WERI-Rb-1 (cell line): ENCODE measurements around the gene PRRT1.

Source experiments
- DNase-seq: peaks from one replicate; pipeline ENCODE4 v3.0.0-alpha.2; 2020
- H3K27ac ChIP-seq: fragments of 250-450 bp; sonication (Bioruptor Pico); 2 replicates; pipeline ENCODE4 v1.5.1; 2020; ENCODE audit warnings: mild to moderate bottlenecking, moderate library complexity
- H3K27me3 ChIP-seq: fragments of 250-450 bp; sonication (Bioruptor Pico); 2 replicates; pipeline ENCODE4 v1.5.1; 2021; ENCODE audit warnings: mild to moderate bottlenecking, low read depth, moderate library complexity; ENCODE audit not compliant: insufficient read depth, severe bottlenecking
- H3K36me3 ChIP-seq: fragments of 250-450 bp; sonication (Bioruptor Pico); 2 replicates; pipeline ENCODE4 v1.5.1; 2020; ENCODE audit warnings: mild to moderate bottlenecking, moderate library complexity
- H3K4me3 ChIP-seq: 2 replicates; pipeline ENCODE4 v1.5.1; 2011; ENCODE audit warnings: low read depth, mild to moderate bottlenecking, control low read depth, low read length
- H3K9me3 ChIP-seq: fragments of 250-450 bp; sonication (Bioruptor Pico); 2 replicates; pipeline ENCODE4 v1.5.1; 2021; ENCODE audit warnings: mild to moderate bottlenecking, moderate library complexity; ENCODE audit not compliant: severe bottlenecking
- TF ChIP-seq, protein P1 (sequence below): IDR thresholded peaks from 2 replicates; pipeline ENCODE4 v1.5.1; 2011; ENCODE audit warnings: low read depth, mild to moderate bottlenecking, control low read depth, inconsistent platforms, low read length

The PRRT1 gene

DNA sequence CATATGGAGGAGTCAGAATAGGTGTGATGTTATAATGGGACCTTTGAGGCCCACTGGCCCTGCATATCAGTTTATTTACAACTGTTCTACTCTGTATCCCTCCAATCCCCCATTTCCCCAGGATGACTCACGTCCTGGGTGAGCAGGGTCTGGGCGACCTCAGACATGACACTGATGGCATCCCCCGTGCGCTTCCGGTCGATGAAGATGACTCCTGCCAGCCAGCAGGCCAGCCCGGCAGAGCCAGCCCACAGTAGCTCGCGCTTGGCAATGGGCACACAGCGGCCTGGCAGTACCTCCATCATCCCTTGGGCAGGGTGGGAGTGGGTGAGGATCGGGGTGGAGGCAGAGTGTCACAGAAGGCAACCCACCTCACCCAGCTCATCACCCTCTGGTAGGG, 18.6 kb upstream of the PRRT1 start:
- H3K27ac ChIP-seq = no peak overlapping the region
- no peak for DNase-seq
- no peak overlapping the region for H3K4me3 ChIP-seq
- H3K36me3 ChIP-seq = peaks cover 57% of the 10 kb centered on the region
- no peaks in the 10 kb centered on the region for H3K27me3 ChIP-seq
- TF ChIP-seq, protein P1, sequence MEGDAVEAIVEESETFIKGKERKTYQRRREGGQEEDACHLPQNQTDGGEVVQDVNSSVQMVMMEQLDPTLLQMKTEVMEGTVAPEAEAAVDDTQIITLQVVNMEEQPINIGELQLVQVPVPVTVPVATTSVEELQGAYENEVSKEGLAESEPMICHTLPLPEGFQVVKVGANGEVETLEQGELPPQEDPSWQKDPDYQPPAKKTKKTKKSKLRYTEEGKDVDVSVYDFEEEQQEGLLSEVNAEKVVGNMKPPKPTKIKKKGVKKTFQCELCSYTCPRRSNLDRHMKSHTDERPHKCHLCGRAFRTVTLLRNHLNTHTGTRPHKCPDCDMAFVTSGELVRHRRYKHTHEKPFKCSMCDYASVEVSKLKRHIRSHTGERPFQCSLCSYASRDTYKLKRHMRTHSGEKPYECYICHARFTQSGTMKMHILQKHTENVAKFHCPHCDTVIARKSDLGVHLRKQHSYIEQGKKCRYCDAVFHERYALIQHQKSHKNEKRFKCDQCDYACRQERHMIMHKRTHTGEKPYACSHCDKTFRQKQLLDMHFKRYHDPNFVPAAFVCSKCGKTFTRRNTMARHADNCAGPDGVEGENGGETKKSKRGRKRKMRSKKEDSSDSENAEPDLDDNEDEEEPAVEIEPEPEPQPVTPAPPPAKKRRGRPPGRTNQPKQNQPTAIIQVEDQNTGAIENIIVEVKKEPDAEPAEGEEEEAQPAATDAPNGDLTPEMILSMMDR = no peak
- no peaks in the 10 kb centered on the region for H3K9me3 ChIP-seq

DNA sequence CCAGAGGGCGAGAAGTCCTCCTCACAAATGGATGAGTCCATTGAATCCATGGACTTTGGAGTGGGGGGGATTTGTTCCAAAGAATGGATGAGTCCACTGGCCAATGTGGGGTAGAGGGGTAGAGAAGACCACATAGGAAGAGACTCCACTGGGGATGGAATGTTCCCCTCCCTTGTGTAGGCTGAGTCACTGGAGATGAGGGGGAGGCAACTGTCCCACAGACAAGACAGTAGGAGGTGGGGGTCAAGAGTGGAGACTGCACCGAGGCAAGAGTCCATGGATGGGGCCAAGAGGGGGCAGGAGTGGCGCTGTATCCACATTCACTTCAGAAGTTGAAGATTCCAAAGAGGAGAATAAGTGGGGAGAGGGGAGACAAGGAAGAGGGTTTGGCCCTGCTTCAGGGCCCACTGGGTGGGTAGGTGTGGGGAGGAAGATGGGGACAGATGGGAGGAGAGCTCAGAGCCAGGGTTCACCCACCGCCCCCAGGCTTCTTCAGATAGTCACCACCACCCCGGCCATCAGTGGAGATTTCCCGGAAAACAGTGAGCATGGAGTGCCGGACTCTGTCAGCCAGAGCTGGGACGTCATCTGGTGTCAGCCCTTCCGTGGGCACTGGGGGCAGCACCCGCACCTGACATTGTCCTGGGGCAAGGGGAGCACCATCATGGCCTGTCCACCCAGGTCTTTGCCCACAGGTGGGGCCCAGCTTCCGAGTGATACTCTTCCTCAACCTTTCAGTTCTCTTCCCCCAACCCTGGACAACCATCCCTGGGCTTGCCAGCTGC, 17.3 kb upstream of the PRRT1 start:
- no peak overlapping the region for H3K4me3 ChIP-seq
- H3K27ac ChIP-seq = peak overlapping the region; percentile 81
- no peaks in the 10 kb centered on the region for H3K27me3 ChIP-seq
- TF ChIP-seq, protein P1 = peak; percentile 35
- H3K9me3 ChIP-seq = no peaks in the 10 kb centered on the region
- peaks cover 57% of the 10 kb centered on the region for H3K36me3 ChIP-seq
- no peak for DNase-seq

DNA sequence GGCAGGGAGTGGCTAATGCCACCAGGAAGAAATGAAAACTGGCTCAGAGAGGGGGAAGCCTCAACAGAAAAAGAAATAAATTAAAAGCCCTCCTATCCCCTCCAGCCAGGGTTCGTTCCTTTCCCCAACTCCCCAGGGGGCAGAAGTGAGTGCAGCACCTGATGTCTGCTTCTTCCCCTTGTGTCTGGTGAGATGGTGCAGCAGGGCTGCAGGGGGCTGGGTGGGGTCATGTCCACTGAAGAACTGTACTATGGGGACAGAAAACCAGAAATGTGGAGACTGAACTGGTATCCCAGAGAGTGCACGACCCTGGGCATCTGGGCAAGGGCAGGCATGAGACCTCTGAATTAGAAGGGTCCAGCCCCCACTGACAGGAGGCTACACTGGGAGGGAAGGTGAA, 16.6 kb upstream of the PRRT1 start:
- H3K27ac ChIP-seq = peak overlapping the region; percentile 81
- H3K36me3 ChIP-seq = peaks cover 57% of the 10 kb centered on the region

DNA sequence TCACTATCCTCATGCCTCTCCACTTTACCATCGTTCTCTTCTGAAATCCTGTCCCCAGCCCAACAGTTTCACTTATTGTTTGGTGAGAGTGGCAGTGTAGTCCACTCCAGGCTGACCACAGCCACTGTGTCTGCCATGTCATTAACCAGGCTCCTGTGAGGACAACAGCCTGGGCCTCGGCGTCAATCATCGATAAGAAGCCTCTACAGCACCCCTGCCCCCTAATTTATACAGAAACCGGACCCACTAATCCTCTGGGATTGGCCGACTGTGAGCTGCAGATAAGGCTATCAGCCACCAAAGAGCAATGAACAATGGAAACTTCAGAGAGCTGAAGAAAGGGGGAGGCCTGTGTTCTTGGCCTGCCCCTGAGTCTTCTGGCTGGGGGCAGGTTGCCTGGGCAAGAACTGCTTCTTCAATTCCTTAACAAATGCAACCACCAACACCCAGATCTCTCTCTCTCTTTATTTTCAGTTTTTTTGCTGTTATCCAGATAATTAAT, 16.1 kb upstream of the PRRT1 start:
- DNase-seq = peak; percentile 83
- peaks cover 57% of the 10 kb centered on the region for H3K36me3 ChIP-seq
- no peaks in the 10 kb centered on the region for H3K9me3 ChIP-seq
- TF ChIP-seq, protein P1 = no peak
- no peaks in the 10 kb centered on the region for H3K27me3 ChIP-seq
- H3K4me3 ChIP-seq = no peak overlapping the region
- H3K27ac ChIP-seq = peak overlapping the region; percentile 81

More for the DNA sequence above, 16.6 kb upstream of the PRRT1 start:
- no peak overlapping the region for H3K4me3 ChIP-seq
- no peaks in the 10 kb centered on the region for H3K9me3 ChIP-seq
- H3K27me3 ChIP-seq = no peaks in the 10 kb centered on the region
- DNase-seq = no peak
- TF ChIP-seq, protein P1 = no peak

- H3K4me3 ChIP-seq = no peak overlapping the region
- H3K9me3 ChIP-seq = no peaks in the 10 kb centered on the region
- DNase-seq = no peak
- H3K27me3 ChIP-seq = no peaks in the 10 kb centered on the region
- H3K36me3 ChIP-seq = peaks cover 62% of the 10 kb centered on the region
- TF ChIP-seq, protein P1 = no peak
- peak overlapping the region; percentile 81 for H3K27ac ChIP-seq
Observed at GRCh38 chr6:32167154-32167760, 15.5 kb upstream of the PRRT1 start.
